NCI-H2227 treated with DMSO at 0.1 percent for 48 hours (cell line): ENCODE results near the gene LHX1.

Source experiments
- DNase-seq: peaks from one replicate; lab custom pipeline; 2025; lab: John Stamatoyannopoulos, UW

Gene LHX1

GRCh38 chr17:36972186-36972700 lies 35.0 kb downstream of the LHX1 start:
- DNase-seq = no peak

GRCh38 chr17:36972905-36973304 lies 35.6 kb downstream of the LHX1 start:
- DNase-seq = no peak

- no peak for DNase-seq
Measured at GRCh38 chr17:36975922-36976515, 38.7 kb downstream of the LHX1 start.

GRCh38 chr17:36977066-36977465 lies 39.8 kb downstream of the LHX1 start:
- no peak for DNase-seq

GRCh38 chr17:36977568-36977967 lies 40.3 kb downstream of the LHX1 start:
- no peak for DNase-seq

- DNase-seq = no peak
Measured at GRCh38 chr17:36978810-36979564, 41.7 kb downstream of the LHX1 start.

GRCh38 chr17:36979565-36979941 lies 42.3 kb downstream of the LHX1 start:
- no peak for DNase-seq

GRCh38 chr17:36980280-36980761 lies 43.0 kb downstream of the LHX1 start:
- no peak for DNase-seq

- DNase-seq = no peak
Measured at GRCh38 chr17:36983618-36984017, 46.3 kb downstream of the LHX1 start.

- no peak for DNase-seq
Measured at GRCh38 chr17:36989173-36989572, 51.9 kb downstream of the LHX1 start.

- no peak for DNase-seq
Measured at GRCh38 chr17:36992701-36993100, 55.4 kb downstream of the LHX1 start.

- peak; percentile 23 for DNase-seq
Measured at GRCh38 chr17:36993227-36993626, 56.0 kb downstream of the LHX1 start.
